GM12878 (cell line): ENCODE data around the gene NOP9.

Experiments
- CTCF ChIP-seq, 3 experiments: IDR thresholded peaks in 2 of 3; conservative IDR thresholded peaks in 1 of 3; 2 replicates each; pipeline ENCODE4 v1.5.1; 2011; ENCODE audit warnings: low read depth in 3 of 3, low read length in 3 of 3, mild to moderate bottlenecking in 3 of 3, control low read depth in 2 of 3, moderate library complexity in 2 of 3, inconsistent platforms in 1 of 3, mixed read lengths in 1 of 3; ENCODE audit not compliant: control insufficient read depth in 2 of 3, insufficient read depth in 1 of 3; ENCODE audit errors: extremely low read depth in 1 of 3
- RAD21 ChIP-seq: IDR thresholded peaks from 2 replicates; pipeline ENCODE4 v1.6.1; 2011; ENCODE audit warnings: mild to moderate bottlenecking, low read depth, low read length, moderate library complexity; ENCODE audit not compliant: insufficient read depth
- SUZ12 ChIP-seq: fragments of 200-600 bp; sonication (generic); IDR thresholded peaks from one replicate; pipeline ENCODE4 v1.6.1; 2018; ENCODE audit warnings: antibody characterized with exemption, mild to moderate bottlenecking; ENCODE audit not compliant: unreplicated experiment
- YY1 ChIP-seq: IDR thresholded peaks from 2 replicates; pipeline ENCODE4 v1.6.1; 2011; ENCODE audit warnings: low read depth, mild to moderate bottlenecking, low read length

DNA sequence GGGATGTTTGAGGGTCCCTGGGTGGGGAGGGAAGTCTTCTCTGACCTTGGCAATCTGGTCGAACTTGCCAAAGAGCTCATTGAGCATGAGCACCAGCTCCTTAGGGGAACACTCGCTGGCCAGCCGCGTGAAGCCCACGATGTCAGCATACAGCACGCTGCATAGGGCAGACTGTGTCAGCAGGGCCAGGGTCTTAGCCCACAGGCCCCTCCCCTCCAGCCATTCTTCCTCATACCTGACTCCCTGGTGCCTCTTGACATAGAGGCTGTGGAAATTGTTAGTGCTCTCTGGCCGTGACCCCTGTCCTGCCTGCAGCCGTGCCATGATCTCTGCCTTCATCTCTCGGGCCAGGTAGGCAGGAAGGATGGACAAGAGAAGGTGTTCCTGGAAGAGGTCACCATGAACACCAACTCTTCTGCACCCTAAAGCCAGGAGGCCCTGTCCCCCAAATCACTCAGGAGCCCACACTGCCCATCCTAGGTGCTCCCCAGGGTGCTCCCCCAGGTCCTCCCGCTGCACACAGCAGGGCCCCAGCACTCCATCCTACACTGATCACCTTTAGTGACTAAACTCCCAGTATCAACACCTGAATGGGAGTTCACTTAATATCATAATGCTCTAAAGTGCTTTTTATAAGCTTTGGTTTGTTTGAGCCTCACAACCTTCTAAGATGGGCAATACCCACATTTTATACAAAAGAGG, 31.5 kb downstream of the NOP9 start:
- TF ChIP-seq CTCF (IDR thresholded peaks at IDR 0.05 in 2 of 3, conservative IDR thresholded peaks at IDR 0.05 in 1 of 3; ENCODE audit: control insufficient read depth in 2 of 3, extremely low read depth in 1 of 3, insufficient read depth in 1 of 3, low read depth in 3 of 3, low read length in 3 of 3) (no peak), SUZ12 (no peak), YY1 (no peak), RAD21 (no peak)
